Activated naive CD8-positive, alpha-beta T cell treated with anti-CD3 and anti-CD28 coated beads, Interleukin-2, amount 50 U/mL, for 24 hours (primary cell): Measurements from ENCODE around the gene ARHGAP12.

Source experiments
- ATAC-seq: fragments of 150-1000 bp; cut with Tn5 transposase; one replicate; pipeline ENCODE4 v1.10.0; 2021
- DNase-seq: peaks from one replicate; pipeline ENCODE4 v3.0.0; 2021
- H3K27ac Mint-ChIP-seq: one replicate; pipeline ENCODE4 v1.8.0; 2021; ENCODE audit warnings: mild to moderate bottlenecking, mixed read lengths
- H3K27me3 Mint-ChIP-seq: one replicate; pipeline ENCODE4 v1.8.0; 2021; ENCODE audit warnings: mixed read lengths
- H3K36me3 Mint-ChIP-seq: one replicate; pipeline ENCODE4 v1.8.0; 2021; ENCODE audit warnings: low read depth, mixed read lengths
- H3K4me1 Mint-ChIP-seq: one replicate; pipeline ENCODE4 v1.8.0; 2021; ENCODE audit warnings: mixed read lengths
- H3K4me3 Mint-ChIP-seq: one replicate; pipeline ENCODE4 v1.8.0; 2021; ENCODE audit warnings: mild to moderate bottlenecking, moderate library complexity, mixed read lengths
- H3K9me3 Mint-ChIP-seq: one replicate; pipeline ENCODE4 v1.8.0; 2021; ENCODE audit warnings: mixed read lengths

Gene ARHGAP12

GRCh38 chr10:31956200-31956946, 27.7 kb upstream of the ARHGAP12 start:
- DNase-seq (no peak), ATAC-seq (no peak)
- peaks cover 14% of the 10 kb centered on the region for H3K4me1 Mint-ChIP-seq
- no peak overlapping the region for H3K4me3 Mint-ChIP-seq
- peaks cover 2% of the 10 kb centered on the region for H3K36me3 Mint-ChIP-seq
- peaks cover 21% of the 10 kb centered on the region for H3K9me3 Mint-ChIP-seq
- no peak overlapping the region for H3K27ac Mint-ChIP-seq
- H3K27me3 Mint-ChIP-seq: no peaks in the 10 kb centered on the region

GRCh38 chr10:31954410-31955191, 26.0 kb upstream of the ARHGAP12 start:
- peaks cover 2% of the 10 kb centered on the region for H3K36me3 Mint-ChIP-seq
- ATAC-seq (no peak), DNase-seq (no peak)
- no peak overlapping the region for H3K27ac Mint-ChIP-seq
- H3K9me3 Mint-ChIP-seq: peaks cover 26% of the 10 kb centered on the region
- no peak overlapping the region for H3K4me3 Mint-ChIP-seq
- peaks cover 11% of the 10 kb centered on the region for H3K4me1 Mint-ChIP-seq
- no peaks in the 10 kb centered on the region for H3K27me3 Mint-ChIP-seq

- H3K27ac Mint-ChIP-seq: no peak overlapping the region
- peaks cover 26% of the 10 kb centered on the region for H3K9me3 Mint-ChIP-seq
- peaks cover 6% of the 10 kb centered on the region for H3K4me1 Mint-ChIP-seq
- H3K36me3 Mint-ChIP-seq: peaks cover 2% of the 10 kb centered on the region
- H3K4me3 Mint-ChIP-seq: no peak overlapping the region
- DNase-seq: no peak
- ATAC-seq: no peak
- H3K27me3 Mint-ChIP-seq: peaks cover 2% of the 10 kb centered on the region
Measured at GRCh38 chr10:31953480-31953879, 24.8 kb upstream of the ARHGAP12 start.

GRCh38 chr10:31953080-31953479, 24.4 kb upstream of the ARHGAP12 start:
- Mint-ChIP-seq H3K27ac (no peak overlapping the region), H3K4me1 (peaks cover 6% of the 10 kb centered on the region), H3K4me3 (no peak overlapping the region), H3K27me3 (peaks cover 2% of the 10 kb centered on the region), H3K36me3 (peaks cover 2% of the 10 kb centered on the region), H3K9me3 (peaks cover 26% of the 10 kb centered on the region)
- no peak for ATAC-seq
- DNase-seq: no peak

DNA sequence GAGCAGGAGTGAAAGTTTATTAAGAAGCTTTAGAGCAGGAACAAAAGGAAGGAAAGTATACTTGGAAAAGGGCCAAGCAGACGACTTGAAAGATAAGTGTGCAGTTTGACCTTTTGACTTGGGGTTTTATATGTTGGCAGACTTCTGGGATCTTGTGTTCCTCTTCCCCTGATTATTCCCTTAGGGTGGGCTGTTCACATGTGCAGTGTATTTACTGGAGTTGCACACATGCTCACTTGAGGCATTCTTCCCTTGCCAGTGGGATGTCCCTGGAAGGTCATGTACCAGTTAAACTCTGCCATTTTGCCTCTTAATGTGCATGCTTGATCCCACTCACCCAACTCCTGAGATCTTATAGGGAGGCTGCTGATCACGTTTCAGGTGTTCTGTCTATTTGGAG, 23.4 kb upstream of the ARHGAP12 start:
- Mint-ChIP-seq H3K36me3 (peaks cover 2% of the 10 kb centered on the region), H3K27me3 (peaks cover 2% of the 10 kb centered on the region), H3K9me3 (peaks cover 26% of the 10 kb centered on the region), H3K27ac (no peak overlapping the region), H3K4me1 (peaks cover 6% of the 10 kb centered on the region), H3K4me3 (no peak overlapping the region)
- ATAC-seq (no peak), DNase-seq (no peak)

GRCh38 chr10:31949266-31949665, 20.6 kb upstream of the ARHGAP12 start:
- Mint-ChIP-seq H3K4me3 (no peak overlapping the region), H3K9me3 (peaks cover 12% of the 10 kb centered on the region), H3K4me1 (peaks cover 9% of the 10 kb centered on the region), H3K36me3 (no peaks in the 10 kb centered on the region), H3K27me3 (peaks cover 2% of the 10 kb centered on the region), H3K27ac (no peak overlapping the region)
- no peak for ATAC-seq
- no peak for DNase-seq

DNA sequence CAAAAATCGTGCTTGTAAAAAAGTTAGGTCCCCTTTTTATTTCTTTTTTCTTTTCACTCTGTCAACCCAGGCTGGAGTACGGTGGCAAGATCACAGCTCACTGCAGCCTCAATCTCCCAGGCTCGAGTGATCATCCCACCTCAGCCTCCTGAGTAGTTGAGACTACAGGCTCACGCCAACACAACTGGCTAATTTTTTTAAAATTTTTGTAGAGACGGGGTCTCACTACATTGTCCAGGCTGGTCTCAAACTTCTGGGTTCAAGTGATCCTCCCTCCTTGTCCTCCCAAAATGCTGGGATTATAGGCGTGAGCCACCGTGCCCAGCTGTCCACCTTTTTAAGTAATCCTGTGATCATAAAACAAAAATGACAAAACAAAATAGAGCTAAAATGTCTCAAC, 19.4 kb upstream of the ARHGAP12 start:
- no peak overlapping the region for H3K27ac Mint-ChIP-seq
- DNase-seq (no peak), ATAC-seq (no peak)
- peaks cover 5% of the 10 kb centered on the region for H3K9me3 Mint-ChIP-seq
- H3K4me3 Mint-ChIP-seq: no peak overlapping the region
- H3K27me3 Mint-ChIP-seq: peaks cover 2% of the 10 kb centered on the region
- H3K4me1 Mint-ChIP-seq: peaks cover 9% of the 10 kb centered on the region
- no peaks in the 10 kb centered on the region for H3K36me3 Mint-ChIP-seq

DNA sequence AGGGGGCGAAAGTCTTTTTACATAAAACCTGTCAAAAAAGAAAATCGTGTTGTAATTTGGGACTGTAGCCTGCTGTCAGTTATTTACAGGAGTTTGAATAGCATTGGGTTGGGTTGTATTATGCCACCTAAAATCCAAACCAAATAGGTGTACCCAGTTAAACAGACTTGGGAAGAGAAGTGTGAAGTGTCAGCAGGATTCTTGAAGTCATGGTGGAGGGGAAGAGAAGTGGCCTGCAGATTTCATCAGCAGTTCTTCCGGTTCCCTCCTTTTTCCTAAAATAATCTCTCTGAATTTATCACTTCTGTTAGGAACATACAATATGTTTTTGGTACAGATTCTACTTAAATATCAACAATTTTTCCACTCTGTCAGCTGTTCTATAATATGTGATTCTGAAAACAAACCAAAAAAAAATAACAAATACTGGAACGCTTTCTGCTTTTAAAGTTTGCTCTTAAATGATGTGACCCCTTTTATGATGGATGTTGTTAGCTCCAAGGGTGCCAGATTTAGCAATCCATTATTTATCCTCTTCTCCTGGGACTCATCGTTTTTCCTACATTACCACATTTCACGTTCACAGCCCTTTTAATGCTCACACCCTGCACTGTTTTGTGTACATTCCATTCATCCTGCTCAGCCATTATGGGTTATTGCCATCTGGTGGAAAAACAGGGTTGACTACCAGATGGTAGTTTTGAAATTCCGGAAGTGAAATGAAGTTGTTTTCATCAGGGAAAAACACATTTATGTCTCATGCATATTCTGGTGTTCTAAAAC, 18.7 kb upstream of the ARHGAP12 start:
- ATAC-seq: no peak
- H3K4me3 Mint-ChIP-seq: no peak overlapping the region
- H3K27me3 Mint-ChIP-seq: peaks cover 2% of the 10 kb centered on the region
- no peak overlapping the region for H3K27ac Mint-ChIP-seq
- no peaks in the 10 kb centered on the region for H3K36me3 Mint-ChIP-seq
- H3K9me3 Mint-ChIP-seq: peaks cover 5% of the 10 kb centered on the region
- H3K4me1 Mint-ChIP-seq: peaks cover 9% of the 10 kb centered on the region
- no peak for DNase-seq

DNA sequence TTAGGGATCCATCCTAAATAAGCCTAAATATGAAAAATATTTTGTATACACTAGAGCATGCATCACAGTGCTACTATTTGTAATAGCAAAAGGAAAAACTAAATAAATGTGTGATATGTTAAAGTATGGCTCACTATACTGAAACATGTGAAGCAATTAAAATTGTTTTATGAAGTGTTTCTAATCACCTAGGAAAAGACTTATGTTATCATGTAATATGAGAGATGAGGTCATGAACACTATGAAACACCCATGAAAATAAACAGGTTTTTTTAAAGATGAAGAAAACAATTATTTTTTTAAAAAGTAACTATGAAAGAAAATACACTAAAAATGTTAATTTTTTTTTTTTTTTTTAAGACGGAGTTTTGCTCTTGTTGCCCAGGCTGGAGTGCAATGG, 16.8 kb upstream of the ARHGAP12 start:
- DNase-seq: no peak
- Mint-ChIP-seq H3K4me3 (no peak overlapping the region), H3K9me3 (no peaks in the 10 kb centered on the region), H3K27ac (no peak overlapping the region), H3K27me3 (peaks cover 2% of the 10 kb centered on the region), H3K4me1 (peaks cover 16% of the 10 kb centered on the region), H3K36me3 (no peaks in the 10 kb centered on the region)
- no peak for ATAC-seq

- DNase-seq (no peak), ATAC-seq (no peak)
- peaks cover 16% of the 10 kb centered on the region for H3K4me1 Mint-ChIP-seq
- H3K27me3 Mint-ChIP-seq: no peaks in the 10 kb centered on the region
- H3K9me3 Mint-ChIP-seq: no peaks in the 10 kb centered on the region
- H3K4me3 Mint-ChIP-seq: no peak overlapping the region
- H3K36me3 Mint-ChIP-seq: no peaks in the 10 kb centered on the region
- H3K27ac Mint-ChIP-seq: no peak overlapping the region
Measured at GRCh38 chr10:31944071-31944433, 15.4 kb upstream of the ARHGAP12 start.

DNA sequence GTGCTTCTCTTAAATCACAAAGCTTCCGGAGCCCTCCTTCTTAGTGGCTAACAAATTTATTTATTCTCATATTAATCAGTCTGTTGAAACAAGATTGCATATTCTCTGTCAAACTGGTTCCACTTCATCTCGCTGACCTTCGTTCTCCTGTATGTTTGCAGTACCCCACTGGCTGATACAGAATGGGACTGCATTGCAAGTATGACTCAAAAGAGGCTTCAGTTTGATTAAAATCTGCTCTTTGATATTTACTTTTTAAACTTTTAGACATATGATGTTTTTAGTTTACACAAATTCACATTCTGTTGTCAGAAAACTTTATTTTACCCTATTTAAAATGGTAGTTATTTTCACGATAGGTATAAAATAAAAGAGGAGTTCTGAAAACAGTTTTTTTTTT, 14.3 kb upstream of the ARHGAP12 start:
- Mint-ChIP-seq H3K36me3 (no peaks in the 10 kb centered on the region), H3K27ac (no peak overlapping the region), H3K4me1 (peaks cover 16% of the 10 kb centered on the region), H3K27me3 (no peaks in the 10 kb centered on the region), H3K4me3 (no peak overlapping the region), H3K9me3 (no peaks in the 10 kb centered on the region)
- ATAC-seq (no peak), DNase-seq (no peak)

- H3K4me3 Mint-ChIP-seq: no peak overlapping the region
- H3K9me3 Mint-ChIP-seq: no peaks in the 10 kb centered on the region
- H3K27me3 Mint-ChIP-seq: no peaks in the 10 kb centered on the region
- no peaks in the 10 kb centered on the region for H3K36me3 Mint-ChIP-seq
- no peak overlapping the region for H3K27ac Mint-ChIP-seq
- peaks cover 16% of the 10 kb centered on the region for H3K4me1 Mint-ChIP-seq
- DNase-seq: no peak
- ATAC-seq: no peak
Measured at GRCh38 chr10:31942435-31942834, 13.8 kb upstream of the ARHGAP12 start.

- no peaks in the 10 kb centered on the region for H3K27me3 Mint-ChIP-seq
- H3K27ac Mint-ChIP-seq: no peak overlapping the region
- DNase-seq (no peak), ATAC-seq (peak; percentile 61)
- H3K36me3 Mint-ChIP-seq: no peaks in the 10 kb centered on the region
- H3K4me3 Mint-ChIP-seq: no peak overlapping the region
- peaks cover 16% of the 10 kb centered on the region for H3K4me1 Mint-ChIP-seq
- H3K9me3 Mint-ChIP-seq: no peaks in the 10 kb centered on the region
Measured at GRCh38 chr10:31940839-31941653, 12.4 kb upstream of the ARHGAP12 start.
